HEK293 (cell line): ENCODE measurements around the gene MND1.

Experiments used
- CTCF ChIP-seq: fragments of 450-650 bp; formaldehyde crosslinking; IDR thresholded peaks from 2 replicates; pipeline ENCODE4 v1.5.1; 2016; ENCODE audit warnings: missing biosample characterization, missing genetic modification characterization
- ELK4 ChIP-seq: IDR thresholded peaks from 2 replicates; pipeline ENCODE4 v1.6.1; 2011; ENCODE audit warnings: mild to moderate bottlenecking, low read depth, low read length, borderline replicate concordance
- FEZF1 ChIP-seq: fragments of 450-650 bp; formaldehyde crosslinking; IDR thresholded peaks from 2 replicates; pipeline ENCODE4 v1.5.1; 2016; ENCODE audit warnings: missing biosample characterization, missing genetic modification characterization
- GLI4 ChIP-seq: fragments of 450-650 bp; formaldehyde crosslinking; IDR thresholded peaks from 2 replicates; pipeline ENCODE4 v1.5.1; 2016; ENCODE audit warnings: missing biosample characterization, missing genetic modification characterization
- REST ChIP-seq: fragments of 450-650 bp; formaldehyde crosslinking; IDR thresholded peaks from 2 replicates; pipeline ENCODE4 v1.5.1; 2016; ENCODE audit warnings: missing biosample characterization, missing genetic modification characterization
- SALL2 ChIP-seq: fragments of 450-650 bp; formaldehyde crosslinking; IDR thresholded peaks from 2 replicates; pipeline ENCODE4 v1.5.0; 2017; ENCODE audit warnings: missing biosample characterization, mild to moderate bottlenecking, missing genetic modification characterization, borderline replicate concordance
- ZBTB17 ChIP-seq: fragments of 450-650 bp; formaldehyde crosslinking; IDR thresholded peaks from 2 replicates; pipeline ENCODE4 v1.5.1; 2016; ENCODE audit warnings: missing biosample characterization, missing genetic modification characterization
- ZNF280C ChIP-seq: fragments of 450-650 bp; formaldehyde crosslinking; IDR thresholded peaks from 2 replicates; pipeline ENCODE4 v1.5.1; 2016; ENCODE audit warnings: missing biosample characterization, missing genetic modification characterization
- ZNF292 ChIP-seq: fragments of 450-650 bp; formaldehyde crosslinking; IDR thresholded peaks from 2 replicates; pipeline ENCODE4 v1.5.1; 2016; ENCODE audit warnings: low read depth, missing biosample characterization, missing genetic modification characterization, borderline replicate concordance
- ZNF660 ChIP-seq: fragments of 450-650 bp; IDR thresholded peaks from 2 replicates; pipeline ENCODE4 v1.5.1; 2018; ENCODE audit warnings: missing biosample characterization, mild to moderate bottlenecking, missing genetic modification characterization

GRCh38 chr4:153375303-153375702 lies 30.8 kb downstream of the MND1 start:
- TF ChIP-seq REST = no peak
- no peak for TF ChIP-seq GLI4 (tag by site-specific recombination)
- no peak for TF ChIP-seq ELK4
- TF ChIP-seq ZNF660 (tag by site-specific recombination) = no peak
- no peak for TF ChIP-seq CTCF (tag by site-specific recombination)
- TF ChIP-seq ZBTB17 (tag by site-specific recombination) = no peak
- TF ChIP-seq FEZF1 = no peak
- TF ChIP-seq ZNF280C (tag by site-specific recombination) = no peak
- no peak for TF ChIP-seq SALL2
- no peak for TF ChIP-seq ZNF292
